Liver (tissue), 9 donors: Measurements from ENCODE around the gene KRT86. TPM values are rescaled to one million over a fixed set of nuclear protein-coding genes. Genes with fewer than 3 reads are reported as not detected.

Experiments used
- DNase-seq: peaks from one replicate; pipeline ENCODE4 v3.0.0-alpha.2; 2017; ENCODE audit warnings: low spot score
- H3K27ac ChIP-seq, 2 donors: one replicate each; pipeline ENCODE4 v1.7.0; 2013; ENCODE audit warnings: inconsistent platforms in 2 of 2, low read length in 2 of 2, control low read depth in 1 of 2, low read depth in 1 of 2, mild to moderate bottlenecking in 1 of 2
- H3K27me3 ChIP-seq, 4 donors: one replicate each; pipeline versions ENCODE4 v1.6.1 to v1.7.0; 2013; ENCODE audit warnings: low read length in 3 of 4, inconsistent platforms in 1 of 4, mild to moderate bottlenecking in 1 of 4, moderate library complexity in 1 of 4; ENCODE audit not compliant: control insufficient read depth in 4 of 4, insufficient read depth in 4 of 4
- H3K36me3 ChIP-seq, 4 donors: one replicate each; pipeline versions ENCODE4 v1.6.1 to v1.7.0; 2013; ENCODE audit warnings: low read length in 3 of 4, mild to moderate bottlenecking in 3 of 4, low read depth in 1 of 4, moderate library complexity in 1 of 4; ENCODE audit not compliant: control insufficient read depth in 4 of 4, insufficient read depth in 3 of 4
- H3K4me1 ChIP-seq, 4 donors: one replicate each; pipeline versions ENCODE4 v1.6.1 to v1.7.0; 2013; ENCODE audit warnings: low read length in 3 of 4, mild to moderate bottlenecking in 3 of 4, moderate library complexity in 1 of 4; ENCODE audit not compliant: control insufficient read depth in 4 of 4, insufficient read depth in 4 of 4
- H3K4me3 ChIP-seq, 3 donors: one replicate each; pipeline versions ENCODE4 v1.6.1 to v1.7.0; 2013; ENCODE audit warnings: low read length in 3 of 3, control low read depth in 1 of 3, low read depth in 1 of 3, mild to moderate bottlenecking in 1 of 3
- H3K9ac ChIP-seq, 2 donors: one replicate each; pipeline ENCODE4 v1.7.0; 2013; ENCODE audit warnings: low read length in 2 of 2, mild to moderate bottlenecking in 2 of 2, moderate library complexity in 2 of 2, control low read depth in 1 of 2, low read depth in 1 of 2
- H3K9me3 ChIP-seq, 4 donors: one replicate each; pipeline versions ENCODE4 v1.6.1 to v1.7.0; 2013; ENCODE audit warnings: low read length in 3 of 4; ENCODE audit not compliant: control insufficient read depth in 4 of 4
- ATF3 ChIP-seq: IDR thresholded peaks from 2 replicates; pipeline ENCODE4 v1.6.1; 2016; ENCODE audit warnings: antibody characterized with exemption
- CTCF ChIP-seq: fragments of 150-350 bp; IDR thresholded peaks from 2 replicates; pipeline ENCODE4 v1.5.1; 2017; ENCODE audit warnings: improper control_type of control experiment, low read depth, low read length; ENCODE audit not compliant: missing input control
- EGR1 ChIP-seq, 2 donors: IDR thresholded peaks; 2 replicates each; pipeline ENCODE4 v1.6.1; 2016 to 2018; ENCODE audit warnings: antibody characterized with exemption in 2 of 2, low read depth in 2 of 2
- FOXA1 ChIP-seq: IDR thresholded peaks from 2 replicates; pipeline ENCODE4 v1.6.1; 2016; ENCODE audit warnings: antibody characterized with exemption
- FOXA2 ChIP-seq: IDR thresholded peaks from 2 replicates; pipeline ENCODE4 v1.6.1; 2016; ENCODE audit warnings: antibody characterized with exemption
- GABPA ChIP-seq, 2 donors: IDR thresholded peaks in 1 of 2; conservative IDR thresholded peaks in 1 of 2; 2 replicates each; pipeline ENCODE4 v1.6.1; 2016; ENCODE audit warnings: antibody characterized with exemption in 2 of 2, mild to moderate bottlenecking in 1 of 2, moderate library complexity in 1 of 2
- HNF4A ChIP-seq, 2 donors: conservative IDR thresholded peaks; 2 replicates each; pipeline ENCODE4 v1.6.1; 2016; ENCODE audit warnings: antibody characterized with exemption in 2 of 2, mild to moderate bottlenecking in 2 of 2
- HNF4G ChIP-seq: IDR thresholded peaks from 2 replicates; pipeline ENCODE4 v1.6.1; 2016; ENCODE audit warnings: antibody characterized with exemption
- JUND ChIP-seq, 2 donors: IDR thresholded peaks; 2 replicates each; pipeline ENCODE4 v1.6.1; 2016; ENCODE audit warnings: antibody characterized with exemption in 2 of 2
- NR2F2 ChIP-seq: IDR thresholded peaks from 2 replicates; pipeline ENCODE4 v1.6.1; 2016; ENCODE audit warnings: antibody characterized with exemption
- RAD21 ChIP-seq, 2 donors: IDR thresholded peaks; 2 replicates each; pipeline ENCODE4 v1.6.1; 2016; ENCODE audit warnings: antibody characterized with exemption in 2 of 2, mild to moderate bottlenecking in 2 of 2
- RXRA ChIP-seq, 2 donors: IDR thresholded peaks; 2 replicates each; pipeline ENCODE4 v1.6.1; 2017 to 2018; ENCODE audit warnings: antibody characterized with exemption in 2 of 2, mild to moderate bottlenecking in 1 of 2
- SP1 ChIP-seq: IDR thresholded peaks from 2 replicates; pipeline ENCODE4 v1.6.1; 2018; ENCODE audit warnings: antibody characterized with exemption, mild to moderate bottlenecking
- TAF1 ChIP-seq: conservative IDR thresholded peaks from 2 replicates; pipeline ENCODE4 v1.6.1; 2016; ENCODE audit warnings: antibody characterized with exemption, mild to moderate bottlenecking
- YY1 ChIP-seq: IDR thresholded peaks from 2 replicates; pipeline ENCODE4 v1.6.1; 2016; ENCODE audit warnings: antibody characterized with exemption, mild to moderate bottlenecking
- WGBS: extraction: QIAGEN DNeasy Blood & Tissue Kit; methylation state at CpG from one replicate; pipeline ENCODE4 v1.1.7; 2013; 5-methylcytosine and 5-hydroxymethylcytosine counted together
- polyA plus RNA-seq, 2 donors: library from polyadenylated mRNA; stranded (reverse) in 1 of 2; unstranded in 1 of 2; fragments of 200-250 nt in 1 of 2; fragments of >200 nt in 1 of 2; fragmentation: Nextera tagmentation in 1 of 2; extraction: Ambion mirVana in 1 of 2; gene quantifications; one replicate each; pipeline versions ENCODE4 v1.2.1 to v1.2.3, GENCODE V29; 2013 to 2015
- total RNA-seq, 2 donors: library from RNA; depleted of rRNA; stranded (reverse); fragments of >200 nt; gene quantifications; one replicate each; pipeline ENCODE4 v1.2.3, GENCODE V29; 2014
- TF ChIP-seq, protein P1 (sequence below): IDR thresholded peaks from 2 replicates; pipeline ENCODE4 v1.6.1; 2016; ENCODE audit warnings: antibody characterized with exemption, mild to moderate bottlenecking
- TF ChIP-seq, protein P2 (sequence below): IDR thresholded peaks from 2 replicates; pipeline ENCODE4 v1.6.1; 2016; ENCODE audit warnings: antibody characterized with exemption
- TF ChIP-seq, protein P3 (sequence below): IDR thresholded peaks from 2 replicates; pipeline ENCODE4 v1.6.1; 2016; ENCODE audit warnings: antibody characterized with exemption
- donor health status: healthy.
- donor health status: healthy.
- donor health status: healthy.
- donor health status: healthy.
- donor health status: healthy.

Gene KRT86
- total and polyA plus RNA-seq, 4 donors: 0.08 TPM; not detected in 3

GRCh38 chr12:52335598-52336262, 61.3 kb downstream of the KRT86 start:
- Histone ChIP-seq H3K9me3 (no peaks in the 10 kb centered on the region), H3K36me3 (no peaks in the 10 kb centered on the region), H3K4me3 (no peak overlapping the region), H3K27ac (peak overlapping the region in 1 of 2 donors; percentile 29), H3K4me1 (peaks cover 0 to 29% (median 23%) of the 10 kb centered on the region in 4 donors), H3K27me3 (no peaks in the 10 kb centered on the region), H3K9ac (no peak overlapping the region)
- no peak for TF ChIP-seq EGR1 (IDR thresholded peaks at IDR 0.05; ENCODE audit: low read depth in 2 of 2)
- TF ChIP-seq, protein P1, sequence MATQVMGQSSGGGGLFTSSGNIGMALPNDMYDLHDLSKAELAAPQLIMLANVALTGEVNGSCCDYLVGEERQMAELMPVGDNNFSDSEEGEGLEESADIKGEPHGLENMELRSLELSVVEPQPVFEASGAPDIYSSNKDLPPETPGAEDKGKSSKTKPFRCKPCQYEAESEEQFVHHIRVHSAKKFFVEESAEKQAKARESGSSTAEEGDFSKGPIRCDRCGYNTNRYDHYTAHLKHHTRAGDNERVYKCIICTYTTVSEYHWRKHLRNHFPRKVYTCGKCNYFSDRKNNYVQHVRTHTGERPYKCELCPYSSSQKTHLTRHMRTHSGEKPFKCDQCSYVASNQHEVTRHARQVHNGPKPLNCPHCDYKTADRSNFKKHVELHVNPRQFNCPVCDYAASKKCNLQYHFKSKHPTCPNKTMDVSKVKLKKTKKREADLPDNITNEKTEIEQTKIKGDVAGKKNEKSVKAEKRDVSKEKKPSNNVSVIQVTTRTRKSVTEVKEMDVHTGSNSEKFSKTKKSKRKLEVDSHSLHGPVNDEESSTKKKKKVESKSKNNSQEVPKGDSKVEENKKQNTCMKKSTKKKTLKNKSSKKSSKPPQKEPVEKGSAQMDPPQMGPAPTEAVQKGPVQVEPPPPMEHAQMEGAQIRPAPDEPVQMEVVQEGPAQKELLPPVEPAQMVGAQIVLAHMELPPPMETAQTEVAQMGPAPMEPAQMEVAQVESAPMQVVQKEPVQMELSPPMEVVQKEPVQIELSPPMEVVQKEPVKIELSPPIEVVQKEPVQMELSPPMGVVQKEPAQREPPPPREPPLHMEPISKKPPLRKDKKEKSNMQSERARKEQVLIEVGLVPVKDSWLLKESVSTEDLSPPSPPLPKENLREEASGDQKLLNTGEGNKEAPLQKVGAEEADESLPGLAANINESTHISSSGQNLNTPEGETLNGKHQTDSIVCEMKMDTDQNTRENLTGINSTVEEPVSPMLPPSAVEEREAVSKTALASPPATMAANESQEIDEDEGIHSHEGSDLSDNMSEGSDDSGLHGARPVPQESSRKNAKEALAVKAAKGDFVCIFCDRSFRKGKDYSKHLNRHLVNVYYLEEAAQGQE: peak; percentile 65
- peak; percentile 77 to 85 for TF ChIP-seq RXRA (IDR thresholded peaks at IDR 0.05)
- peak; percentile 26 for TF ChIP-seq FOXA2
- TF ChIP-seq FOXA1: peak; percentile 21
- no peak for TF ChIP-seq TAF1
- no peak for TF ChIP-seq GABPA (IDR thresholded peaks at IDR 0.05 in 1 of 2, conservative IDR thresholded peaks at IDR 0.05 in 1 of 2)
- TF ChIP-seq, protein P2, sequence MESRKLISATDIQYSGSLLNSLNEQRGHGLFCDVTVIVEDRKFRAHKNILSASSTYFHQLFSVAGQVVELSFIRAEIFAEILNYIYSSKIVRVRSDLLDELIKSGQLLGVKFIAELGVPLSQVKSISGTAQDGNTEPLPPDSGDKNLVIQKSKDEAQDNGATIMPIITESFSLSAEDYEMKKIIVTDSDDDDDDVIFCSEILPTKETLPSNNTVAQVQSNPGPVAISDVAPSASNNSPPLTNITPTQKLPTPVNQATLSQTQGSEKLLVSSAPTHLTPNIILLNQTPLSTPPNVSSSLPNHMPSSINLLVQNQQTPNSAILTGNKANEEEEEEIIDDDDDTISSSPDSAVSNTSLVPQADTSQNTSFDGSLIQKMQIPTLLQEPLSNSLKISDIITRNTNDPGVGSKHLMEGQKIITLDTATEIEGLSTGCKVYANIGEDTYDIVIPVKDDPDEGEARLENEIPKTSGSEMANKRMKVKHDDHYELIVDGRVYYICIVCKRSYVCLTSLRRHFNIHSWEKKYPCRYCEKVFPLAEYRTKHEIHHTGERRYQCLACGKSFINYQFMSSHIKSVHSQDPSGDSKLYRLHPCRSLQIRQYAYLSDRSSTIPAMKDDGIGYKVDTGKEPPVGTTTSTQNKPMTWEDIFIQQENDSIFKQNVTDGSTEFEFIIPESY: peak; percentile 66
- TF ChIP-seq HNF4A (conservative IDR thresholded peaks at IDR 0.05): peak; percentile 96 to 97
- TF ChIP-seq, protein P3, sequence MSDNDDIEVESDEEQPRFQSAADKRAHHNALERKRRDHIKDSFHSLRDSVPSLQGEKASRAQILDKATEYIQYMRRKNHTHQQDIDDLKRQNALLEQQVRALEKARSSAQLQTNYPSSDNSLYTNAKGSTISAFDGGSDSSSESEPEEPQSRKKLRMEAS: no peak
- peak; percentile 28 for TF ChIP-seq YY1
- peak; percentile 86 for TF ChIP-seq SP1
- TF ChIP-seq RAD21 (IDR thresholded peaks at IDR 0.05): no peak
- peak in 1 of 2 donors; percentile 59 for TF ChIP-seq JUND (IDR thresholded peaks at IDR 0.05)
- TF ChIP-seq HNF4G: peak; percentile 85
- TF ChIP-seq NR2F2: no peak
- TF ChIP-seq ATF3: peak; percentile 30
- no peak for TF ChIP-seq CTCF
- no peak for DNase-seq
- 33% methylated on average over 4 of the region's 4 CpGs for WGBS
